Mesendoderm (in vitro differentiated cells): ENCODE measurements around the gene SAMD7.

Experiments used
- DNase-seq: peaks from one replicate; pipeline ENCODE4 v3.0.0; 2013
- H2AK5ac ChIP-seq: 2 replicates; pipeline ENCODE4 v1.6.1; 2013; ENCODE audit warnings: low read length, inconsistent platforms
- H2BK120ac ChIP-seq: 2 replicates; pipeline ENCODE4 v1.6.1; 2013; ENCODE audit warnings: low read depth, mild to moderate bottlenecking, low read length, moderate library complexity, mixed read lengths
- H2BK15ac ChIP-seq: replicated peaks from 2 replicates; pipeline ENCODE4 v1.6.1; 2013; ENCODE audit warnings: low read depth, mild to moderate bottlenecking, moderate library complexity
- H2BK5ac ChIP-seq: 2 replicates; pipeline ENCODE4 v1.6.1; 2013; ENCODE audit warnings: low read length, inconsistent platforms
- H3K18ac ChIP-seq: 2 replicates; pipeline ENCODE4 v1.6.1; 2013; ENCODE audit warnings: mild to moderate bottlenecking, low read length, mixed read lengths
- H3K23ac ChIP-seq: one replicate; pipeline ENCODE4 v1.6.1; 2013; ENCODE audit warnings: low read length
- H3K27ac ChIP-seq: 2 replicates; pipeline ENCODE4 v1.5.1; 2013; ENCODE audit warnings: low read depth, mild to moderate bottlenecking, inconsistent platforms, low read length, moderate library complexity
- H3K27me3 ChIP-seq: 2 replicates; pipeline ENCODE4 v1.6.1; 2013; ENCODE audit warnings: low read length, control low read depth, mild to moderate bottlenecking, inconsistent platforms; ENCODE audit not compliant: insufficient read depth, poor library complexity
- H3K36me3 ChIP-seq: 2 replicates; pipeline ENCODE4 v1.6.1; 2013; ENCODE audit warnings: low read length, inconsistent platforms; ENCODE audit not compliant: control insufficient read depth, insufficient read depth
- H3K4ac ChIP-seq: one replicate; pipeline ENCODE4 v1.6.1; 2013; ENCODE audit warnings: low read depth, mild to moderate bottlenecking, low read length, moderate library complexity
- H3K4me1 ChIP-seq: 2 replicates; pipeline ENCODE4 v1.6.1; 2013; ENCODE audit warnings: low read depth, low read length, inconsistent platforms; ENCODE audit not compliant: control insufficient read depth
- H3K4me2 ChIP-seq: 2 replicates; pipeline ENCODE4 v1.6.1; 2013; ENCODE audit warnings: low read length
- H3K4me3 ChIP-seq: 2 replicates; pipeline ENCODE4 v1.5.1; 2013; ENCODE audit warnings: mild to moderate bottlenecking, low read length
- H3K56ac ChIP-seq: one replicate; pipeline ENCODE4 v1.6.1; 2013; ENCODE audit warnings: low read length
- H3K79me1 ChIP-seq: 2 replicates; pipeline ENCODE4 v1.6.1; 2013; ENCODE audit warnings: low read length, inconsistent platforms
- H3K79me2 ChIP-seq: 2 replicates; pipeline ENCODE4 v1.6.1; 2013; ENCODE audit warnings: mild to moderate bottlenecking, low read length; ENCODE audit not compliant: control insufficient read depth, insufficient read depth
- H3K9ac ChIP-seq: 2 replicates; pipeline ENCODE4 v1.6.1; 2013; ENCODE audit warnings: low read length, inconsistent platforms
- H4K5ac ChIP-seq: one replicate; pipeline ENCODE4 v1.6.1; 2013; ENCODE audit warnings: low read length
- H4K8ac ChIP-seq: one replicate; pipeline ENCODE4 v1.6.1; 2013; ENCODE audit warnings: low read depth, mild to moderate bottlenecking, control low read depth, low read length, moderate library complexity
- WGBS: extraction: QIAGEN DNeasy Blood & Tissue Kit; methylation state at CpG from one replicate; pipeline ENCODE4 v1.1.7; 2013; ENCODE audit warnings: low lambda C conversion rate, missing lambda C conversion rate; ENCODE audit not compliant: insufficient coverage; ENCODE audit errors: extremely low coverage; 5-methylcytosine and 5-hydroxymethylcytosine counted together

SAMD7 gene

DNA sequence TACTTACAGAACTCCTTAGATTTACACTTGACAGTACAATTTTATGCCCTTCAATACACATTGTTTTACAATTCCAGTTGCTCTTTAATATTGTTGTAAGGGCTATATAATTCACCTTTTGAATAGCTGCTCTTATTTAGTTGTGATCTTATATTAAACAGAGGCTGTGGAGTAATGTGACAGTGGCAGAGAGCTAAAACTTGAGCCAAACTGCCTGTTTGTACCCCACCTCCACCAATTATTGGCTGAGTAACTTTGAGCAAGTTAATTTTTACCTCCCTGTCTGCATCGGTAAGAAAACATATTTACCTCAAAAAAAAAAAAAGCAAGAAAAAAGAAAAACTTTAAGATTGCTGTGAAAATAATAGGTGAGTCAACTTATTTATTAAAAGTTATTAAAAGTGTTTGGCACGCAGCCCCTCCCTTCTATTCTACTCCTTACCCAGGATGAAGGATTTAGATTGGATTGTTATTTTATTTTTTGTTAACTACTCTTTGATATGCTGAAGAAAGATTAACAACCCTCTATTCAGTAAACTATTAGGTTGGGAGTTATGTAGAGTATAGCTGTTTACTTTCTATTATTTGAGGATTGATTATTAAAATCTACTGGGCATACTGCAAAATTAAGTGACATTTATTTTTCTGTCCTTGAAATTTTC lies 57.0 kb downstream of the SAMD7 start:
- no peak overlapping the region for H4K8ac ChIP-seq
- no peak overlapping the region for H4K5ac ChIP-seq
- H3K4me1 ChIP-seq: peaks cover 1% of the 10 kb centered on the region
- no peaks in the 10 kb centered on the region for H3K36me3 ChIP-seq
- H3K4ac ChIP-seq: no peak overlapping the region
- H2BK120ac ChIP-seq: no peak overlapping the region
- H3K27me3 ChIP-seq: no peaks in the 10 kb centered on the region
- H2BK15ac ChIP-seq: no peak overlapping the region
- peaks cover 5% of the 10 kb centered on the region for H3K79me1 ChIP-seq
- H2AK5ac ChIP-seq: no peak overlapping the region
- no peak overlapping the region for H3K9ac ChIP-seq
- no peak overlapping the region for H3K27ac ChIP-seq
- H3K79me2 ChIP-seq: peaks cover 38% of the 10 kb centered on the region
- H3K56ac ChIP-seq: no peak overlapping the region
- H3K23ac ChIP-seq: no peak overlapping the region
- H3K4me2 ChIP-seq: no peak overlapping the region
- DNase-seq: no peak
- WGBS: no CpG with 5 or more reads among the region's 2 CpGs
- no peak overlapping the region for H3K18ac ChIP-seq
- H2BK5ac ChIP-seq: no peak overlapping the region
- H3K4me3 ChIP-seq: no peak overlapping the region

DNA sequence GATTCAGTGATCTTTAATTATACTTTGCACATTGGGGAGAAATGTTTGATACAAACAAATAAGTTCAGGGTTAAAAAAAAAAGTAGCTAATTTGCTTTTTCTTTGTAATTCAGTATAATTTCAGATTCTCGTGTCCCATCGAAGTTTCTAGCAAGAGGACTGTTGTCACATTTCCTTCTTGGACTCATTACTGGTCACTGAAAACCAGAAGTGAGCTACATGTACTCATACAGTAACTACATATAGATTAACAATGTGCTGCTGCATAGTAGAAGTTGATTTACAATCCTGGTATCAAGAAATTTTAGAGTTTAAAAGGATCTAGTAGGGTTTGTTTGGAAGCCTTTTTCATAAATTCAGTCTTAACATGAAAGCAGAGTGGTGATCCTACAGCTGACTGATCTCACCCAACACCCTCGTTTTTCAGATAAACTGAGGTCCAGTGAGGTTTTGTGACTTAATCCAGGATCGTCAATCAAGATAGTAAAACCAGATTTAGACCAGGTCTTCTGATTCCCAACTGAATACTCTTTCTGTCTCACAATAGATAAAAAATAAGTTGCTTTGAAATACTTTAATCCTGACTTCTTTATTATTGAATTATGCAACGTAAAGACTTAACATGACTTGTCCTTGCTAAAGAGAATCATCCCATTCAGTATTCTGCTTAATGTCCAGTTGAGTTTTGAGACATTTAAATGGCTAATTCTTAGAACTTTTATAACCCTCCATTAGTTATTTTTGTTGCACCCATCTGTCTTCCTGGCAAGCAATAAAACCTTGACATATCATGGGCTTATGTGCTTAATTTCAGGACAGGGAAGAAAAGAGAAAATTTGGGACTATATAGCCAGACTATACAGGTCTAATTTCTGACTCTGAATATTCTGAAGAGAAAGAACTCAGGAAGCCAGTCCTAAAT lies 58.1 kb downstream of the SAMD7 start:
- Histone ChIP-seq H2BK120ac (no peak overlapping the region), H2BK5ac (no peak overlapping the region), H3K23ac (no peak overlapping the region), H3K36me3 (no peaks in the 10 kb centered on the region), H4K5ac (no peak overlapping the region), H3K27me3 (no peaks in the 10 kb centered on the region), H3K4ac (no peak overlapping the region), H3K79me1 (peaks cover 5% of the 10 kb centered on the region), H3K27ac (no peak overlapping the region), H3K18ac (no peak overlapping the region), H3K4me3 (no peak overlapping the region), H3K9ac (no peak overlapping the region), H3K4me1 (peaks cover 1% of the 10 kb centered on the region), H3K4me2 (no peak overlapping the region), H3K56ac (no peak overlapping the region), H2BK15ac (no peak overlapping the region), H2AK5ac (no peak overlapping the region), H4K8ac (no peak overlapping the region), H3K79me2 (peaks cover 42% of the 10 kb centered on the region)
- no peak for DNase-seq
- WGBS: no CpG with 5 or more reads among the region's 5 CpGs

DNA sequence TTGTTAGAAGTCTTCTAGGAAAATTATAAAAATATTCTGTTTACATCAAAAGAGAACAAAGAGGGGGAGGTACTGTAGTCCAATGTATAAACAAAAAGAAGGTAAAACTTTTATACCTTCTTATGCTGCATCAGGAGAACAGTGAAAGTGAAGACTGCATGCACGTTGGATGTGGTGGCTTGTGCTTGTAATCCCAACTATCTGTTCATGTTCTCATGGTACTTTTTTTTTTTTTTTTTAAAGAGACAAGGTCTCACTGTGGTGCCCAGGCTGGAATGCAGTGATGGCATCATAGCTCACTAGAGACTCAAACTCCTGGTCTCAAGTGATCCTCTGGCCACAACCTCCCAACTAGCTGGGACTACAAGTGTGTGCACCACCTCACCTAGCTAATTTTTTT lies 59.5 kb downstream of the SAMD7 start:
- H3K36me3 ChIP-seq: no peaks in the 10 kb centered on the region

DNA sequence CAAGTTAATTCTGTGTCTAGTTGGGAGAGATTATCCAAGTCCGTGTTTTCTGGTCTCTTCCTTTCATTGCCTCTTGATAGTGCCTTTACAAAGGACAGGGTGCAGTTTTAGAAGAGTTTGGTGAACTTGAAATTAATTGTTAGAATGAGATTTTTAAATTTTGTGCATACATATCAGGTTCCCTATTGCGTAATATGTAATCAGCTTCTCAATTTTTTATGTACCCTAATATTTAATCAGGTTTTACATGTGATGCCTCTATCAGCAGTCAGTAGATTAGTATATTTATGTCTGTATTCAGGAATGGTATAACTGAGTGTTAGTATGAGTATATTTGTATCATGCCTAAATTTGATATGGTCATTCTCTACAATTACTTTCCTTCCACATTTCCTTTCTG lies 60.1 kb downstream of the SAMD7 start:
- Histone ChIP-seq H3K9ac (no peak overlapping the region), H3K79me2 (peaks cover 45% of the 10 kb centered on the region), H3K27ac (no peak overlapping the region), H4K5ac (no peak overlapping the region), H3K79me1 (peaks cover 5% of the 10 kb centered on the region), H2AK5ac (no peak overlapping the region), H3K4me1 (no peaks in the 10 kb centered on the region), H4K8ac (no peak overlapping the region), H3K4ac (no peak overlapping the region), H3K27me3 (no peaks in the 10 kb centered on the region), H3K56ac (no peak overlapping the region), H3K4me3 (no peak overlapping the region), H3K36me3 (no peaks in the 10 kb centered on the region), H3K4me2 (no peak overlapping the region), H3K23ac (no peak overlapping the region), H3K18ac (no peak overlapping the region), H2BK15ac (no peak overlapping the region), H2BK120ac (no peak overlapping the region), H2BK5ac (no peak overlapping the region)
- no peak for DNase-seq
- WGBS: no CpG with 5 or more reads among the region's 2 CpGs

More for the DNA sequence above, 59.5 kb downstream of the SAMD7 start:
- H3K23ac ChIP-seq: no peak overlapping the region
- WGBS: no CpG with 5 or more reads among the region's 1 CpG
- no peak overlapping the region for H3K18ac ChIP-seq
- no peak overlapping the region for H3K27ac ChIP-seq
- H3K79me1 ChIP-seq: peaks cover 5% of the 10 kb centered on the region
- peak; percentile 10 for DNase-seq
- H3K4me3 ChIP-seq: no peak overlapping the region
- no peaks in the 10 kb centered on the region for H3K27me3 ChIP-seq
- H3K9ac ChIP-seq: no peak overlapping the region
- no peak overlapping the region for H2BK15ac ChIP-seq
- no peak overlapping the region for H3K4me2 ChIP-seq
- peaks cover 1% of the 10 kb centered on the region for H3K4me1 ChIP-seq
- no peak overlapping the region for H3K56ac ChIP-seq
- H3K79me2 ChIP-seq: peaks cover 45% of the 10 kb centered on the region
- no peak overlapping the region for H4K5ac ChIP-seq
- no peak overlapping the region for H3K4ac ChIP-seq
- no peak overlapping the region for H2BK5ac ChIP-seq
- no peak overlapping the region for H2BK120ac ChIP-seq
- H2AK5ac ChIP-seq: no peak overlapping the region
- no peak overlapping the region for H4K8ac ChIP-seq

DNA sequence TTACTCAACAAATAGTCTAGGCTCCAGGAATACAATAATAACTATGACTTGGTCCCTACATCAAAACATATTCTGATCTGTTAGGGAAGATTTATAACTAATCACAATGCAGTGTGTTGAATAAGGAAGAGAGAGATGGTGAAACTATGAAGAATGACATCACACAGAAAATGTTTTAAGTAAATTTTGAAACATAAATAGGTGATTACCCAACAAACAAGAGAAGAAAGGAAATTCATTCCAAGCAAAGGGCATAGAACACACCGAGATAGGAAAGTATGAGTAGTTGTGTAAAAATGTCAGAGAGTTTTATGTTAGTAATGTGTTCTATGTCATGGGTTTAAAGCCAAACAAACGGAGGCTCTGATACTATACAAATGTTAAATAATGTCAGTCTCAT lies 68.7 kb downstream of the SAMD7 start:
- no CpG with 5 or more reads among the region's 2 CpGs for WGBS
- H3K27me3 ChIP-seq: no peaks in the 10 kb centered on the region
- no peak overlapping the region for H3K18ac ChIP-seq
- H2BK120ac ChIP-seq: no peak overlapping the region
- H3K27ac ChIP-seq: no peak overlapping the region
- H3K9ac ChIP-seq: no peak overlapping the region
- no peaks in the 10 kb centered on the region for H3K79me2 ChIP-seq
- H3K23ac ChIP-seq: no peak overlapping the region
- no peak overlapping the region for H3K4me2 ChIP-seq
- no peak overlapping the region for H4K5ac ChIP-seq
- H2AK5ac ChIP-seq: no peak overlapping the region
- H2BK5ac ChIP-seq: no peak overlapping the region
- H3K56ac ChIP-seq: no peak overlapping the region
- H3K4me3 ChIP-seq: no peak overlapping the region
- peaks cover 1% of the 10 kb centered on the region for H3K36me3 ChIP-seq
- H2BK15ac ChIP-seq: no peak overlapping the region
- no peaks in the 10 kb centered on the region for H3K4me1 ChIP-seq
- H4K8ac ChIP-seq: no peak overlapping the region
- DNase-seq: no peak
- H3K79me1 ChIP-seq: no peaks in the 10 kb centered on the region
- H3K4ac ChIP-seq: no peak overlapping the region
